Activated naive CD4-positive, alpha-beta T cell treated with anti-CD3 and anti-CD28 coated beads, Interleukin-2, amount 50 U/mL, for 72 hours (primary cell): ENCODE data around the gene SLC43A2. TPM values are rescaled to one million over a fixed set of nuclear protein-coding genes. Genes with fewer than 3 reads are reported as not detected.
"Not testable (repeated sequence)": the region's sequence is repeated elsewhere in the genome, so short reads cannot be mapped to it uniquely, and the experiment has no call there.

Experiments used
- ATAC-seq, 2 donors: fragments of 150-1000 bp; cut with Tn5 transposase; 2 replicates each; pipeline ENCODE4 v1.10.0; 2021; ENCODE audit warnings: mild to moderate bottlenecking in 2 of 2, moderate library complexity in 2 of 2
- DNase-seq, 2 donors: peaks; one replicate each; pipeline ENCODE4 v3.0.0; 2021 to 2022; ENCODE audit warnings: low spot score in 2 of 2
- H3K27ac Mint-ChIP-seq, 2 donors: one replicate each; pipeline ENCODE4 v1.8.0; 2022; ENCODE audit warnings: mild to moderate bottlenecking in 2 of 2, mixed read lengths in 2 of 2
- H3K36me3 Mint-ChIP-seq, 2 donors: one replicate each; pipeline ENCODE4 v1.8.0; 2022; ENCODE audit warnings: mixed read lengths in 2 of 2
- H3K9me3 Mint-ChIP-seq, 2 donors: one replicate each; pipeline ENCODE4 v1.8.0; 2022; ENCODE audit warnings: mixed read lengths in 2 of 2
- total RNA-seq, 2 donors: library from RNA; stranded (reverse); gene quantifications; one replicate each; pipeline ENCODE4 v1.2.3, GENCODE V29; 2022

The SLC43A2 gene
- total RNA-seq, 2 donors from 2014 or later, result 0.57 to 0.62 TPM

DNA sequence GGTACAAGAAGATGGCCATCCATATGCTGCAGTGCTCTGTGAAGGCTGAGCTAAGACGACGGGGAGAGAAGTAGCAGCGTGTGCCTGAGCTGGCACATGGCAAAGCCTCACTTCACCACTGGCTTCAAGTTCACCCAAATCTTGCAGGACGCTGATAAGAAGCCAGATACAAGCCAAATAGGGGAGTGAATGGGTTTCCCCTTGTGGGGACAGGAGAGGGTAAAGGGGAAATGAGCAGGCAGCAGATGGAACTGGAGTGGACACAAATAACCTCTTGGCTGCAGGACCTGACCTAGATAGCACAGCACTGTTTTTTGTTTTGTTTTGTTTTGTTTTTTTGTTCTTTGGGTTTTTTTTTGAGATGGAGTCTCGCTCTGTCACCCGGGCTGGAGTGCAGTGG is 45.1 kb downstream of the SLC43A2 start:
- DNase-seq, result no peak
- ATAC-seq, result no peak
- Mint-ChIP-seq H3K36me3 (no peaks in the 10 kb centered on the region), H3K9me3 (no peaks in the 10 kb centered on the region), H3K27ac (no peak overlapping the region)

- Mint-ChIP-seq H3K36me3 (no peaks in the 10 kb centered on the region), H3K27ac (no peak overlapping the region)
- DNase-seq, result no peak
These were observed 46.3 kb downstream of the SLC43A2 start for GRCh38 chr17:1582374-1582773.

GRCh38 chr17:1580979-1581676 is 47.5 kb downstream of the SLC43A2 start:
- ATAC-seq (no peak), DNase-seq (no peak)
- Mint-ChIP-seq H3K27ac (no peak overlapping the region), H3K36me3 (no peaks in the 10 kb centered on the region), H3K9me3 (no peaks in the 10 kb centered on the region)

More at GRCh38 chr17:1582374-1582773, 46.3 kb downstream of the SLC43A2 start:
- no peaks in the 10 kb centered on the region for H3K9me3 Mint-ChIP-seq
- no peak for ATAC-seq

DNA sequence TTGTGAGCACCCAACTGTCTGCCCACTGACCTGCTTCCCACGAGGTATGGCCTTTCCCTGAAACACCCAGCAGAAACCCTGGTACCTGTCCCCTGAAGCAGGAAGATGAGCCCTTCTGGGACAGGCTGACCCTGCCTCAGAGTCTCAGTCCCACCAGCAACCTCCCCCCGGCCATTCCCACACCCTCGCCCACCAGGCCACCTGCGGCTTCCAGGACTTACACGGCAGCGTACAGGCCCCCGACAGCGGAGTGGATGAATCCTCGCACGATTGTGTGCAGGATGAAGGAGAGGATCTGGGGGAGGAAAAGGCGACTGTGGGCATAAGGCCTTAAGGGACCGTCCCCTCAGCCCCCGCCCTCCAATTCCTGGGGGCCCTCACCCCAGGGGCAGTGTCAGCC is 50.6 kb downstream of the SLC43A2 start:
- Mint-ChIP-seq H3K36me3 (no peaks in the 10 kb centered on the region), H3K9me3 (no peaks in the 10 kb centered on the region), H3K27ac (no peak overlapping the region)
- ATAC-seq (no peak), DNase-seq (no peak)

DNA sequence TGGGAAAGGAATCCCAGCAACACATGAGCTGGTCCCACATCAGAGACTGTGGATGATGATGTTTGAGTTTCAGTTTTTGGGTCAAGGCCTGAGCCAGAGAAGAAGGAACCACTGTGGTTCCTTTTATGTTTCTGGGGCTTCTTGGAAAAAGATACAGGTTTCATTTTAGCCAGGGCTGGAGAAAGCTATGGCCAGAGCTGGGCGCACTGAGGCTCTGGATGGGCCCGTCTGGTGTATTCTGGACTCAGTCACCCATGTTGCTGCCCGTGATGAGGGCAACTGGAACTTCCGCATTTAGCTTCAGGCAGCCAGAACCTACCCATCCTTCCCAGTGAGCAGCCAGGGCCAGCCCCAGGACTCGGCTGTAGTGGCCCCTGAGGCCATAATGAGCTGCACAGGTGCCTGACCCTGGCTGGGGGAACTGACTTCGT is 51.0 kb downstream of the SLC43A2 start:
- Mint-ChIP-seq H3K9me3 (no peaks in the 10 kb centered on the region), H3K27ac (no peak overlapping the region), H3K36me3 (no peaks in the 10 kb centered on the region)
- no peak for DNase-seq
- ATAC-seq, result peak in 1 of 2 donors; percentile 48

GRCh38 chr17:1577182-1577581 is 51.5 kb downstream of the SLC43A2 start:
- Mint-ChIP-seq H3K9me3 (no peaks in the 10 kb centered on the region), H3K36me3 (no peaks in the 10 kb centered on the region), H3K27ac (peak overlapping the region in 1 of 2 donors; percentile 50)
- DNase-seq, result no peak
- peak in 1 of 2 donors; percentile 35 for ATAC-seq

DNA sequence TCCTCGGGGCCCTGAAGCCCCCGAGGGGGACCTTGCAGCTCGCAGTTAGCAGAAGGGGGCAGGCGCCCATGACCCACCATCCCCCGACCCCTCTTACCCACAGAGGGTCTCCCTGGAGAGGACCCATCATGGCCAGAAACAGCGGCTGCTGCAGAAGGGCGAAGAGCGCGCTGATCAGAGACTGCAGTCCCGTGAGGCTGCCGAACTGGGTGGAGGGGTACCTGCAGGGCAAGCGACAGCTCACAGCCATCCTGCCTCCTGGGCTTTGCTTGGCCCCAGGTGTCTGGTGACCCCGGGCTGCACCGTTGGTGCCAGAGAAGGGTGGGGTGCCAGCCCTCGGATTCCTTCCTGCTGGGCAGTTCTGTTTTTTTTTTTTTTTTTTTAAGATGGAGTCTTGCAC is 52.1 kb downstream of the SLC43A2 start:
- no peaks in the 10 kb centered on the region for H3K36me3 Mint-ChIP-seq
- H3K27ac Mint-ChIP-seq, result no peak overlapping the region
- H3K9me3 Mint-ChIP-seq, result no peaks in the 10 kb centered on the region
- DNase-seq, result no peak
- ATAC-seq, result no peak

GRCh38 chr17:1574697-1575471 is 53.8 kb downstream of the SLC43A2 start:
- no peak for DNase-seq
- H3K27ac Mint-ChIP-seq, result no peak overlapping the region
- H3K36me3 Mint-ChIP-seq, result no peaks in the 10 kb centered on the region
- ATAC-seq, result no peak
- no peaks in the 10 kb centered on the region for H3K9me3 Mint-ChIP-seq

- ATAC-seq (peak; percentile 79 to 87), DNase-seq (peak in 1 of 2 donors; percentile 90)
- Mint-ChIP-seq H3K27ac (no peak overlapping the region), H3K9me3 (no peaks in the 10 kb centered on the region), H3K36me3 (no peaks in the 10 kb centered on the region)
These were observed 54.5 kb downstream of the SLC43A2 start for GRCh38 chr17:1573932-1574696.

GRCh38 chr17:1572646-1573045 is 56.0 kb downstream of the SLC43A2 start:
- not testable (repeated sequence) for H3K36me3 Mint-ChIP-seq, H3K27ac Mint-ChIP-seq, ATAC-seq, H3K9me3 Mint-ChIP-seq, DNase-seq

DNA sequence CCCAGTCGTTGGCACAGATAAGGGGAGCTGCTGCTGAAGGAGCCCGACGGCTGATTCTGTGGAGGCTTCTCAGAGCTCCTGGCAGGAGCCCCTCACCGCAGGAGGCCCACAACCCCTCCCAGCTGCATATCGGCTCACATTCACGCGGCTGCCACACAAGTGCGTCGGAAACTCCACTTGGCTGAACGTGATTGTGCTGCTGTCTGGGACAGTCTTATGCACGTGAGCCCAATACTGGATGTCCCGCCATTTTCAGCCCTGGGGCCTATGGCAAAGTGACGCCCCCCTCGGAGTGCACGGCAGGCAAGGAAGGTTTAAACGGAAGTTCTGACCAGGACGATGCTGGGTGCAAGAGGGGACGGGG is 57.3 kb downstream of the SLC43A2 start:
- H3K27ac Mint-ChIP-seq, result no peak overlapping the region
- no peaks in the 10 kb centered on the region for H3K9me3 Mint-ChIP-seq
- ATAC-seq, result no peak
- no peaks in the 10 kb centered on the region for H3K36me3 Mint-ChIP-seq
- DNase-seq, result no peak

DNA sequence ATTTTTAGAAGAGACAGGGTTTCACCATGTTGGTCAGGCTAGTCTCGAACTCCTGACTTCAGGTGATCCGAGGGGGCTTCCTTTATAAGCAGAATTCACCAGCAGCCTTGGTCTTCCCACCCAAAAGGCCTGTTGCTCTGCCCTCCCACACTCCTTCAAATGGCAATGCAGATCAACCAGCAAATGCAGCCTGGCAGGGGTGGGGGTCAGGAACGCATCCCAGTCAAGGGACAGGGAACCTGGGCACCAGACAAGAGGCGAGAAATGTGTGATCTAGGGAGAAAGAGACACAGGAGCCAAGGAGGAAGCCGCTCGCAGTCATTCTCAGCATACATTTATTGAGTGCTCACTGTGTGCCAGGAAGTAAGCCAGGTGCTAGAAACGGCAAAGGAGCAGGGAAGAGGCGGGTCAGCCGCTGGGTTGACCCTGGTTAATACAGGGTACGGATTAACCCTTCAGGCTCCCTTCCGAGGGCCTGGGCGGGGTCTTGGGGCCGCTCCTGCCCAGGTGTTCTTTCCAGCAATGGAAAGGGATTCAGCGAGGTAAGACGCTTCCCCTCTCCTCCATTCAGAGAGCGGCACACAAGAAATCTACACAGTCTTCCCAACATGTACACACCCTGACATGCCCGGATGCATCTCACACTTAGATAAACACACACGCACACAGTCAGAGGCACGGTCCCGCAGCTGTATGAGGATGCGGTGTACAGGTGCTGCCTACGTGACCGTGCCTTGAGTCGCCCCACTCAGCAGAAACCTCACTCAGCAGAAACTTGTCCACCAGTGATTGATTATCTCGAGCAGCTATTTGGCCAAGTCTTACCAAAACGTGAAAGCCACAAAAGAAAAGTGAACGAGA is 59.5 kb downstream of the SLC43A2 start:
- Mint-ChIP-seq H3K27ac (no peak overlapping the region), H3K9me3 (no peaks in the 10 kb centered on the region), H3K36me3 (no peaks in the 10 kb centered on the region)
- no peak for DNase-seq
- no peak for ATAC-seq

- ATAC-seq (peak; percentile 77 to 87), DNase-seq (peak; percentile 44 to 72)
- H3K27ac Mint-ChIP-seq, result peak overlapping the region; percentile 0 to 77
- no peaks in the 10 kb centered on the region for H3K36me3 Mint-ChIP-seq
- no peaks in the 10 kb centered on the region for H3K9me3 Mint-ChIP-seq
These were observed 62.0 kb downstream of the SLC43A2 start for GRCh38 chr17:1566505-1567199.

DNA sequence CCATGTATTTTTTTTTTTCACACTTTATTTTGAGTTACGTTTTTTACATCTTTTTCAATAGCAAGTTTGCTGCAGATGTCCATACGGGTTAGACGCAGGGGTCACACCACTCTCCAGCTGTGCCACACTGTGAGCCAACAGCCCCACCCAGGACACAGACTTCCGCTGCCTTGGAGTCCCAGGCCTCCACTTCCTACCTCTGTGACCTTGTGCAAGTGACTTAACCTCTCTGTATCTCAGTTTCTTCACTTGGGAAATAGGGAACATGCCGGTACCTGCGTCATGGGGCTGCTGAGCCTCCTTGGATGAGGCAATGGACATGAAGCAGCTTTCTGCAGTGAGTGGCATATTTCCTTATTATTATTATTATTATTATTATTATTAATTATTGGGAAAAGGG is 62.8 kb downstream of the SLC43A2 start:
- DNase-seq (no peak), ATAC-seq (no peak)
- Mint-ChIP-seq H3K27ac (no peak overlapping the region), H3K9me3 (no peaks in the 10 kb centered on the region), H3K36me3 (no peaks in the 10 kb centered on the region)

- ATAC-seq (no peak), DNase-seq (no peak)
- Mint-ChIP-seq H3K9me3 (no peaks in the 10 kb centered on the region), H3K36me3 (no peaks in the 10 kb centered on the region), H3K27ac (peak overlapping the region in 1 of 2 donors; percentile 83)
These were observed 64.6 kb downstream of the SLC43A2 start for GRCh38 chr17:1563786-1564613.
